ENCODE data around the gene TTC39B.

- no peak for TF ChIP-seq ZNF302 (tag by site-specific recombination; IDR thresholded peaks at IDR 0.05; ENCODE audit: low read depth)
- TF ChIP-seq ELK4 (IDR thresholded peaks at IDR 0.05; ENCODE audit: borderline replicate concordance, low read depth, low read length): no peak
- TF ChIP-seq CTCF (tag by site-specific recombination; IDR thresholded peaks at IDR 0.05): no peak
- TF ChIP-seq SP2 (tag by site-specific recombination; IDR thresholded peaks at IDR 0.05): no peak
- no peak for TF ChIP-seq ZNF654 (tag by site-specific recombination; IDR thresholded peaks at IDR 0.05; ENCODE audit: low read depth)
Measured at GRCh38 chr9:15229409-15229808, 77.6 kb downstream of the TTC39B start.
